IMR-90 (cell line): Measurements from ENCODE around the gene SFTPA1. TPM values are rescaled to one million over a fixed set of nuclear protein-coding genes. Genes with fewer than 3 reads are reported as not detected.

ENCODE experiments used
- ATAC-seq: fragments of 200-7000 bp; cut with Tn5 transposase; 2 replicates; pipeline ENCODE4 v1.9.1; 2020; ENCODE audit warnings: low read depth, mild to moderate bottlenecking, moderate library complexity
- BruUV-seq: library from RNA; stranded (reverse); fragments of 400-500 nt; replicated peaks from 2 replicates; lab custom pipeline; 2021; lab: Mats Ljungman, UMichigan
- CTCF ChIA-PET: fragments of 300-600 bp; formaldehyde crosslinking; extraction: SDS; loops from one replicate; lab custom pipeline; 2021; ENCODE audit warnings: antibody characterized with exemption; lab: Yijun Ruan, JAX
- POLR2A ChIA-PET: fragments of 300-600 bp; sonication (Branson Sonifier 250); formaldehyde crosslinking; loops from one replicate; lab custom pipeline; 2022; ENCODE audit warnings: antibody characterized with exemption; ENCODE audit not compliant: unreplicated experiment; lab: Charles Lee
- DNase-seq: peaks from one replicate; pipeline ENCODE4 v3.0.0; 2013
- H2AFZ ChIP-seq: replicated peaks from 2 replicates; pipeline ENCODE3; 2013; ENCODE audit warnings: low read length, mild to moderate bottlenecking; ENCODE audit not compliant: poor library complexity
- H2AK5ac ChIP-seq: 2 replicates; pipeline ENCODE4 v1.6.1; 2013; ENCODE audit warnings: low read depth, low read length, inconsistent platforms
- H2AK9ac ChIP-seq: replicated peaks from 2 replicates; pipeline ENCODE3; 2013; ENCODE audit warnings: mild to moderate bottlenecking, low read depth, low read length, moderate library complexity; ENCODE audit not compliant: poor library complexity
- H2BK120ac ChIP-seq: 2 replicates; pipeline ENCODE4 v1.6.1; 2013; ENCODE audit warnings: low read depth, low read length, inconsistent platforms
- H2BK15ac ChIP-seq: 3 replicates; pipeline ENCODE4 v1.6.1; 2013; ENCODE audit warnings: low read depth, low read length, inconsistent platforms
- H2BK20ac ChIP-seq: 2 replicates; pipeline ENCODE4 v1.6.1; 2013; ENCODE audit warnings: low read depth, mild to moderate bottlenecking, inconsistent platforms, low read length, moderate library complexity
- H2BK5ac ChIP-seq: 2 replicates; pipeline ENCODE4 v1.6.1; 2013; ENCODE audit warnings: mild to moderate bottlenecking, low read depth, low read length, inconsistent platforms; ENCODE audit not compliant: poor library complexity, severe bottlenecking
- H3K14ac ChIP-seq: replicated peaks from 2 replicates; pipeline ENCODE4 v1.6.1; 2013; ENCODE audit warnings: low read depth, low read length, inconsistent platforms
- H3K18ac ChIP-seq: 2 replicates; pipeline ENCODE4 v1.6.1; 2013; ENCODE audit warnings: low read depth, low read length, control low read depth
- H3K23ac ChIP-seq: 2 replicates; pipeline ENCODE4 v1.6.1; 2013; ENCODE audit warnings: low read depth, low read length, inconsistent platforms
- H3K27ac ChIP-seq: 2 replicates; pipeline ENCODE4 v1.5.1; 2013; ENCODE audit warnings: mild to moderate bottlenecking, control low read depth, low read length; ENCODE audit not compliant: insufficient read depth
- H3K27me3 ChIP-seq: 2 replicates; pipeline ENCODE4 v1.6.1; 2013; ENCODE audit warnings: low read length; ENCODE audit not compliant: control insufficient read depth, insufficient read depth
- H3K36me3 ChIP-seq: 2 replicates; pipeline ENCODE4 v1.6.1; 2013; ENCODE audit warnings: low read length, mixed read lengths; ENCODE audit not compliant: control insufficient read depth, insufficient read depth
- H3K4ac ChIP-seq: 2 replicates; pipeline ENCODE4 v1.6.1; 2013; ENCODE audit warnings: low read depth, low read length, inconsistent platforms
- H3K4me1 ChIP-seq: 2 replicates; pipeline ENCODE4 v1.6.1; 2013; ENCODE audit warnings: low read length, mixed read lengths; ENCODE audit not compliant: control insufficient read depth, insufficient read depth
- H3K4me2 ChIP-seq: 2 replicates; pipeline ENCODE4 v1.6.1; 2013; ENCODE audit warnings: low read depth, mild to moderate bottlenecking, control low read depth, low read length, moderate library complexity
- H3K4me3 ChIP-seq: 2 replicates; pipeline ENCODE4 v1.5.1; 2013; ENCODE audit warnings: low read depth, mild to moderate bottlenecking, control low read depth, low read length, moderate library complexity; ENCODE audit not compliant: insufficient read depth
- H3K56ac ChIP-seq: 2 replicates; pipeline ENCODE4 v1.6.1; 2013; ENCODE audit warnings: low read length, inconsistent platforms; ENCODE audit not compliant: insufficient read depth; ENCODE audit errors: extremely low read depth
- H3K79me1 ChIP-seq, 2 experiments: 2 replicates each; pipeline ENCODE4 v1.6.1; 2013; ENCODE audit warnings: low read length in 2 of 2, inconsistent platforms in 1 of 2, low read depth in 1 of 2
- H3K9ac ChIP-seq: 2 replicates; pipeline ENCODE4 v1.6.1; 2013; ENCODE audit warnings: low read depth, low read length, control low read depth
- H3K9me1 ChIP-seq: 2 replicates; pipeline ENCODE4 v1.6.1; 2013; ENCODE audit warnings: low read length, inconsistent platforms; ENCODE audit not compliant: insufficient read depth
- H3K9me3 ChIP-seq: 2 replicates; pipeline ENCODE4 v1.6.1; 2013; ENCODE audit warnings: low read length; ENCODE audit not compliant: control insufficient read depth, insufficient read depth
- H4K20me1 ChIP-seq: 2 replicates; pipeline ENCODE4 v1.6.1; 2013; ENCODE audit warnings: low read length, inconsistent platforms; ENCODE audit not compliant: insufficient read depth
- H4K5ac ChIP-seq: 2 replicates; pipeline ENCODE4 v1.6.1; 2013; ENCODE audit warnings: mild to moderate bottlenecking, low read depth, low read length, control low read depth
- H4K8ac ChIP-seq, 2 experiments: 2 replicates each; pipeline ENCODE4 v1.6.1; 2013; ENCODE audit warnings: low read depth in 2 of 2, low read length in 2 of 2, control low read depth in 1 of 2, inconsistent platforms in 1 of 2
- H4K91ac ChIP-seq: 2 replicates; pipeline ENCODE4 v1.6.1; 2013; ENCODE audit warnings: low read depth, low read length, inconsistent platforms; ENCODE audit not compliant: insufficient read depth
- BHLHE40 ChIP-seq: fragments of 150-350 bp; IDR thresholded peaks from 2 replicates; pipeline ENCODE4 v1.6.1; 2016; ENCODE audit warnings: mild to moderate bottlenecking, low read depth, low read length
- CEBPB ChIP-seq: IDR thresholded peaks from 2 replicates; pipeline ENCODE4 v1.6.1; 2012; ENCODE audit warnings: low read depth, low read length, improper control_type of control experiment
- CHD1 ChIP-seq: IDR thresholded peaks from 2 replicates; pipeline ENCODE4 v1.6.1; 2012; ENCODE audit warnings: low read depth, low read length, improper control_type of control experiment
- FOS ChIP-seq: fragments of 150-350 bp; IDR thresholded peaks from 2 replicates; pipeline ENCODE4 v1.6.1; 2016; ENCODE audit warnings: low read depth, low read length
- MAFK ChIP-seq: IDR thresholded peaks from 2 replicates; pipeline ENCODE4 v1.6.1; 2012; ENCODE audit warnings: low read depth, low read length, improper control_type of control experiment
- MAZ ChIP-seq: IDR thresholded peaks from 2 replicates; pipeline ENCODE4 v1.6.1; 2012; ENCODE audit warnings: low read depth, mild to moderate bottlenecking, low read length, improper control_type of control experiment, moderate library complexity, borderline replicate concordance
- MXI1 ChIP-seq: IDR thresholded peaks from 2 replicates; pipeline ENCODE4 v1.6.1; 2012; ENCODE audit warnings: low read depth, mild to moderate bottlenecking, low read length, moderate library complexity, borderline replicate concordance
- NFE2L2 ChIP-seq: fragments of 150-350 bp; IDR thresholded peaks from 2 replicates; pipeline ENCODE4 v1.6.1; 2016; ENCODE audit warnings: low read depth, mild to moderate bottlenecking, low read length
- POLR2A ChIP-seq: IDR thresholded peaks from 2 replicates; pipeline ENCODE4 v1.6.1; 2012; ENCODE audit warnings: mild to moderate bottlenecking, low read depth, low read length
- RAD21 ChIP-seq: IDR thresholded peaks from 2 replicates; pipeline ENCODE4 v1.6.1; 2012; ENCODE audit warnings: low read length, improper control_type of control experiment
- RCOR1 ChIP-seq: IDR thresholded peaks from 2 replicates; pipeline ENCODE4 v1.6.1; 2012; ENCODE audit warnings: mild to moderate bottlenecking, low read length, improper control_type of control experiment; ENCODE audit not compliant: insufficient replicate concordance
- RFX5 ChIP-seq: IDR thresholded peaks from 2 replicates; pipeline ENCODE4 v1.8.0; 2012; ENCODE audit warnings: low read depth, mild to moderate bottlenecking, low read length, moderate library complexity
- SMC3 ChIP-seq: fragments of 150-350 bp; IDR thresholded peaks from 2 replicates; pipeline ENCODE4 v1.6.1; 2016; ENCODE audit warnings: low read depth, mild to moderate bottlenecking, antibody characterized with exemption, low read length, moderate library complexity
- WGBS, 2 experiments: methylation state at CpG; one replicate each; pipeline versions ENCODE4 v1.1.5 to v1.1.7; 2013; ENCODE audit warnings: missing lambda C conversion rate in 2 of 2; ENCODE audit not compliant: insufficient read length in 1 of 2; ENCODE audit errors: extremely low coverage in 2 of 2; 5-methylcytosine and 5-hydroxymethylcytosine counted together
- dilution Hi-C: fragments of 300-500 bp; cut with HindIII; formaldehyde crosslinking; loops from one replicate; pipeline ENCODE4 v1.14.3; 2018; ENCODE audit warnings: low sequenced_read_pairs; ENCODE audit not compliant: unreplicated experiment
- in situ Hi-C: fragments of 300-500 bp; cut with MboI; formaldehyde crosslinking; loops from 3 replicates; pipeline ENCODE4 v1.14.3; 2019; ENCODE audit warnings: low sequenced_read_pairs, inconsistent platforms, mixed read lengths
- intact Hi-C: fragments of 100-400 bp; cut with micrococcal nuclease; formaldehyde crosslinking; loops from 2 replicates; pipeline ENCODE4 v1.10.0; 2022
- polyA plus RNA-seq, 3 experiments: library from polyadenylated mRNA; depleted of rRNA; stranded (reverse); fragments of >200 nt; gene quantifications; 2 replicates each; pipeline ENCODE4 v1.2.3, GENCODE V29; 2012; ENCODE audit warnings: low replicate concordance in 1 of 3
- total RNA-seq: library from RNA; depleted of rRNA; stranded (reverse); fragments of >200 nt; gene quantifications from 2 replicates; pipeline ENCODE4 v1.2.3, GENCODE V29; 2012
- TF ChIP-seq, protein P1 (sequence below): conservative IDR thresholded peaks from 2 replicates; pipeline ENCODE4 v1.5.1; 2012; ENCODE audit warnings: mild to moderate bottlenecking, low read depth, low read length, improper control_type of control experiment
- TF ChIP-seq, protein P2 (sequence below): fragments of 150-350 bp; IDR thresholded peaks from 2 replicates; pipeline ENCODE4 v1.6.1; 2016; ENCODE audit warnings: low read depth, mild to moderate bottlenecking, low read length, moderate library complexity, borderline replicate concordance
- TF ChIP-seq, protein P3 (sequence below): fragments of 150-350 bp; IDR thresholded peaks from 2 replicates; pipeline ENCODE4 v1.6.1; 2017; ENCODE audit warnings: mild to moderate bottlenecking, antibody characterized with exemption, low read length, low read depth

The SFTPA1 gene
- total and polyA plus RNA-seq, 2 of the 4 experiments (the other 2 are of a cell fraction), result not detected

DNA sequence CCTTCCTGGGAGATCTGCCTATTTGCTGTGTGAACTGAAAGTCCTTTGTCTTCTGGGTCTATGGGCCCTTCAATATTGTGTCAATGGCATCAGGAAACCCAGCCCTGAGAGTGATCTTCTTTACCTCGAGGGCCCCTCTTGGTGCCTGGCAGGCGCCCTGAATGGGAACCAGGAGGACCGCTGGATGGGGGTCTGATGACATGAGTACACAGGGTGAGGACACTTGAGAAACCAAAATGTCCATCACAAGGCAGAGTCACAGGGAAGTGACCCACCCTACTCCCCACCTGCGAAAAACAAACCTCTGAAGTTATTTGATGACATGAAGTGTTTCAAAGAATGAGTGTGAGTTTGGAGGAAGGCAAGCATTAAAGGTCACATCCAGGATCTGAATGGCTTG lies 17.3 kb downstream of the SFTPA1 start:
- H3K27ac ChIP-seq, result no peak overlapping the region
- TF ChIP-seq RCOR1, result no peak
- TF ChIP-seq MAZ, result no peak
- TF ChIP-seq BHLHE40, result no peak
- no peak for TF ChIP-seq MXI1
- no peak for TF ChIP-seq NFE2L2
- no peak for TF ChIP-seq RAD21
- no peak for TF ChIP-seq CHD1
- no peak for TF ChIP-seq CEBPB
- TF ChIP-seq, protein P1, sequence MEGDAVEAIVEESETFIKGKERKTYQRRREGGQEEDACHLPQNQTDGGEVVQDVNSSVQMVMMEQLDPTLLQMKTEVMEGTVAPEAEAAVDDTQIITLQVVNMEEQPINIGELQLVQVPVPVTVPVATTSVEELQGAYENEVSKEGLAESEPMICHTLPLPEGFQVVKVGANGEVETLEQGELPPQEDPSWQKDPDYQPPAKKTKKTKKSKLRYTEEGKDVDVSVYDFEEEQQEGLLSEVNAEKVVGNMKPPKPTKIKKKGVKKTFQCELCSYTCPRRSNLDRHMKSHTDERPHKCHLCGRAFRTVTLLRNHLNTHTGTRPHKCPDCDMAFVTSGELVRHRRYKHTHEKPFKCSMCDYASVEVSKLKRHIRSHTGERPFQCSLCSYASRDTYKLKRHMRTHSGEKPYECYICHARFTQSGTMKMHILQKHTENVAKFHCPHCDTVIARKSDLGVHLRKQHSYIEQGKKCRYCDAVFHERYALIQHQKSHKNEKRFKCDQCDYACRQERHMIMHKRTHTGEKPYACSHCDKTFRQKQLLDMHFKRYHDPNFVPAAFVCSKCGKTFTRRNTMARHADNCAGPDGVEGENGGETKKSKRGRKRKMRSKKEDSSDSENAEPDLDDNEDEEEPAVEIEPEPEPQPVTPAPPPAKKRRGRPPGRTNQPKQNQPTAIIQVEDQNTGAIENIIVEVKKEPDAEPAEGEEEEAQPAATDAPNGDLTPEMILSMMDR, result no peak
- TF ChIP-seq FOS, result no peak
- TF ChIP-seq MAFK, result no peak
- TF ChIP-seq, protein P2, sequence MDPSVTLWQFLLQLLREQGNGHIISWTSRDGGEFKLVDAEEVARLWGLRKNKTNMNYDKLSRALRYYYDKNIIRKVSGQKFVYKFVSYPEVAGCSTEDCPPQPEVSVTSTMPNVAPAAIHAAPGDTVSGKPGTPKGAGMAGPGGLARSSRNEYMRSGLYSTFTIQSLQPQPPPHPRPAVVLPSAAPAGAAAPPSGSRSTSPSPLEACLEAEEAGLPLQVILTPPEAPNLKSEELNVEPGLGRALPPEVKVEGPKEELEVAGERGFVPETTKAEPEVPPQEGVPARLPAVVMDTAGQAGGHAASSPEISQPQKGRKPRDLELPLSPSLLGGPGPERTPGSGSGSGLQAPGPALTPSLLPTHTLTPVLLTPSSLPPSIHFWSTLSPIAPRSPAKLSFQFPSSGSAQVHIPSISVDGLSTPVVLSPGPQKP, result no peak
- TF ChIP-seq SMC3, result no peak
- no peak for TF ChIP-seq POLR2A
- TF ChIP-seq, protein P3, sequence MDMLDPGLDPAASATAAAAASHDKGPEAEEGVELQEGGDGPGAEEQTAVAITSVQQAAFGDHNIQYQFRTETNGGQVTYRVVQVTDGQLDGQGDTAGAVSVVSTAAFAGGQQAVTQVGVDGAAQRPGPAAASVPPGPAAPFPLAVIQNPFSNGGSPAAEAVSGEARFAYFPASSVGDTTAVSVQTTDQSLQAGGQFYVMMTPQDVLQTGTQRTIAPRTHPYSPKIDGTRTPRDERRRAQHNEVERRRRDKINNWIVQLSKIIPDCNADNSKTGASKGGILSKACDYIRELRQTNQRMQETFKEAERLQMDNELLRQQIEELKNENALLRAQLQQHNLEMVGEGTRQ, result no peak
- TF ChIP-seq RFX5, result no peak
- WGBS, 2 experiments, result no CpG with 5 or more reads among the region's 4 CpGs
- H3K9ac ChIP-seq, result no peak overlapping the region
- dilution Hi-C loops (no loop called here), intact Hi-C loops (no loop called here), in situ Hi-C loops (no loop called here)
- no peak overlapping the region for H3K4me3 ChIP-seq
- H3K4me1 ChIP-seq, result no peaks in the 10 kb centered on the region
- no peaks in the 10 kb centered on the region for H3K79me1 ChIP-seq
- no peak overlapping the region for H2BK20ac ChIP-seq
- no peak overlapping the region for H3K18ac ChIP-seq
- no peak overlapping the region for H2BK120ac ChIP-seq
- no peak overlapping the region for H3K4ac ChIP-seq
- no peaks in the 10 kb centered on the region for H3K9me3 ChIP-seq
- H2AK9ac ChIP-seq, result no peak overlapping the region
- no peak overlapping the region for H3K23ac ChIP-seq
- H3K4me2 ChIP-seq, result no peak overlapping the region
- no peak overlapping the region for H2BK5ac ChIP-seq
- no peaks in the 10 kb centered on the region for H4K20me1 ChIP-seq
- no peak overlapping the region for H3K56ac ChIP-seq
- H3K27me3 ChIP-seq, result no peaks in the 10 kb centered on the region; the same call in 1 of the 2 replicates
- no peak overlapping the region for H3K14ac ChIP-seq
- BruUV-seq, result no TSS peak
- H2BK15ac ChIP-seq, result no peak overlapping the region
- no peak overlapping the region for H4K8ac ChIP-seq
- DNase-seq (no peak), ATAC-seq (no peak)
- no peak overlapping the region for H4K91ac ChIP-seq
- no peaks in the 10 kb centered on the region for H3K9me1 ChIP-seq
- no peak overlapping the region for H4K5ac ChIP-seq
- ChIA-PET POLR2A (no interaction called here), CTCF (no interaction called here)
- no peaks in the 10 kb centered on the region for H3K36me3 ChIP-seq
- H2AK5ac ChIP-seq, result no peak overlapping the region
- no peak overlapping the region for H2AFZ ChIP-seq
